Ovary (tissue), 3 donors: Measurements from ENCODE around the gene UCKL1.
A peak's percentile ranks its signal among the peaks of the same experiment; 100 is the strongest.

Experiments used
- CTCF ChIP-seq, 3 donors: fragments of 450-650 bp in 2 of 3; fragments of 200-600 bp in 1 of 3; IDR thresholded peaks; one replicate each; pipeline versions ENCODE4 v1.5.1 to v1.8.0; 2016 to 2022; ENCODE audit warnings: antibody characterized with exemption in 3 of 3, mild to moderate bottlenecking in 1 of 3
- EP300 ChIP-seq: sonication (generic); formaldehyde crosslinking; IDR thresholded peaks from one replicate; pipeline ENCODE4 v1.6.1; 2017; ENCODE audit warnings: antibody characterized with exemption
- POLR2A ChIP-seq: fragments of 450-650 bp; IDR thresholded peaks from one replicate; pipeline ENCODE4 v1.6.1; 2017; ENCODE audit warnings: antibody characterized with exemption, mild to moderate bottlenecking, moderate library complexity
- donor health status: DM: no; HTN: no; CAD: no.

- peak in 1 of 3 donors; percentile 27 for TF ChIP-seq CTCF (IDR thresholded peaks at IDR 0.05)
- TF ChIP-seq POLR2A: no peak
- no peak for TF ChIP-seq EP300
Measured at GRCh38 chr20:63957004-63957689, 931 bp upstream of the UCKL1 start.
